Middle frontal gyrus (tissue), 1 donor: ENCODE data around the gene CSNK1G2.

Source experiments
- DNase-seq: peaks from one replicate; pipeline ENCODE4 v3.0.0-alpha.2; 2015; ENCODE audit warnings: low spot score; ENCODE audit errors: extremely low spot score

CSNK1G2 gene

GRCh38 chr19:1944088-1944915 is 3.3 kb downstream of the CSNK1G2 start:
- DNase-seq = no peak

- no peak for DNase-seq
These were observed 4.1 kb downstream of the CSNK1G2 start for GRCh38 chr19:1944916-1945561.

DNA sequence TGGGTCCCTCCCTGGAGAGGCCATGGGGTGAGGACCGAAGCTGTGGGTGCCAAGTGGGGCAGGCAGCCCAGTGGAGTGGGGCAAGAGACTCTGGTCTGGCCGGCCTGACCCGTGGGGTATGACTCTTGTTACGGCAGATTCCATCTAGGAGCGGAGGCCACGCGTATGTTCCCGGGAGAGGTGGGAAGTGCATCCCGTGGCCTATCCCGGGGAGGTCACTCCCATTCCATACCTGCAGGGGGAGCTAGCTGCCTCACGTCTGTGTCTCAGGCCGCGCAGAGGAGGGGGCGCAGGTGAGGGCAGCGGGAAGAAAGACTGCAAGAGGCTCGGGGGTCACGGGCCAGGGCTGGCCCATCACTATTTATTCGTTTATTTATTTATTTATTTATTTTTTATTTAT is 4.9 kb downstream of the CSNK1G2 start:
- DNase-seq = no peak

- DNase-seq = no peak
These were observed 6.8 kb downstream of the CSNK1G2 start for GRCh38 chr19:1947651-1948209.

- no peak for DNase-seq
These were observed 8.5 kb downstream of the CSNK1G2 start for GRCh38 chr19:1949304-1950101.

DNA sequence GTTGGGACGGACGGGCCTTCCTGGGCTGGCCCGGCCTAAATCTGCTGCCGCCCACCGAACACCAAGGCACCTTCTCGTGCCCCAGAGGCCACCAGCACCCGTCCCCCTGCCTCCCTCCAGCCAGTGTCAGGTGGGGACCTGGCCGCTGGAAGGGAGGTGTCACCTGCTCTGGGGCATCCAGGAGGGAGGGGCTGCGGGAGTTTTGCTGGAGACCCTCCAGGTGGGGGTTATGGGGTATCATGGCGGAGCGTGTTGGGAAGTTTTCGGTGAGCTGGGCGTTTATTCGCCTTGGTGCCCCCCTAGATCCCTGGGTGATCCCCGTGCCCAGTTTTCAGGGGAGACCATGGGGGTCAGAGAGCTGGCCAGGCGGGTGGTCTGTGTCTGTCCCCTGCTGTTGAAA is 9.7 kb downstream of the CSNK1G2 start:
- no peak for DNase-seq

GRCh38 chr19:1952635-1953034 is 11.7 kb downstream of the CSNK1G2 start:
- DNase-seq = no peak

GRCh38 chr19:1953037-1953436 is 12.1 kb downstream of the CSNK1G2 start:
- no peak for DNase-seq

DNA sequence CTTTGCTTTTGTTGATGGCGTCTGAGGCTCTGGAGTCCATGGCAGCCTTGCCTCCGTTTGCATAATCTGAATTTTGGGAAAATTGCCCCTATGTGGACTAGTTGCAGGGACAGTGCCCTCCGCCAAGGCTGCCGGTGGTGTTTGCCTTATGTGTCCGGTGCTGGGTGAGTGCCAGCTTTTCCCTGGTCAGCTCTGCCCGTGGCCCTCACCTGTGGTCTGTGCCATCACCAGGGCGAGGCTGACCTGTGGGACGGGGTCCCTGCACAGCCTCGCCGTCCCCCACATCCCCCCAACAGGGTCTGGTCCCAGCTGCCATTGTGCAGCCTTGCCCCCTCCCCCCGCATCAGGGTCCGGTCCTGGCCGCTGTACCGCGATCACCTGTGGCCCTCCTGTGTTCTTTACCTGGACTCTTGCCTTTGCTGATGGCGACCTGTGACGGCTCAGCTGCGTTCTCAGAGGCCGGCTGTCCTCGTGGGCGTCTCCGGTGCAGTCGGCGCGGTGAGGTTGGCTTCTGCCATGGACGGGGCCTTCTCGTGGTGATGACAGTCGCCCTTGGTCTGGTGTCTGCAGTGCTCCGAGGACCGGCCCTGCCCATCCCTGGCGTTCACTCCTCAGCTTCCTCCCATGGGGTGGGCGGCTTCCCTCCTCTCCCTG is 12.6 kb downstream of the CSNK1G2 start:
- DNase-seq = no peak

DNA sequence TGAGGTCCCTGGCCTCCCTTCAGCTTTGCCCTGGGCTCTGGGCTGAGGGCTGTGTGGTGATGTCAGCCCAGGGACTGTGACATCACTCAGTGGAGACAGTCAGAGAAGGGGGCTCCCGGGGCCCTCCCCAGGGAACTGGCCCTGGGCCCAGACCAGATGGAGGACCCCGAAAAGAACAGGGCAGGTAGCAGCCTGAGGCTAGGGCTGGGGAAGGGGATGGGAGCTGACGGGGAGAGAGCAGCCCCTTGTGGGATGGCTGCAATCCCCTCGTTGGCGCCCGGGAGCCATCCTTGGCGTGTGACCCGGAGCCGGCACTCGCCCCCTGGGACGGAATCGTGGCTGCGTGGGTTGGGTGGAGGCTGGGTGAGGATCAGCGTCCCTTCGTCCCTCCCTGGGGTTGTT is 13.6 kb downstream of the CSNK1G2 start:
- no peak for DNase-seq

DNA sequence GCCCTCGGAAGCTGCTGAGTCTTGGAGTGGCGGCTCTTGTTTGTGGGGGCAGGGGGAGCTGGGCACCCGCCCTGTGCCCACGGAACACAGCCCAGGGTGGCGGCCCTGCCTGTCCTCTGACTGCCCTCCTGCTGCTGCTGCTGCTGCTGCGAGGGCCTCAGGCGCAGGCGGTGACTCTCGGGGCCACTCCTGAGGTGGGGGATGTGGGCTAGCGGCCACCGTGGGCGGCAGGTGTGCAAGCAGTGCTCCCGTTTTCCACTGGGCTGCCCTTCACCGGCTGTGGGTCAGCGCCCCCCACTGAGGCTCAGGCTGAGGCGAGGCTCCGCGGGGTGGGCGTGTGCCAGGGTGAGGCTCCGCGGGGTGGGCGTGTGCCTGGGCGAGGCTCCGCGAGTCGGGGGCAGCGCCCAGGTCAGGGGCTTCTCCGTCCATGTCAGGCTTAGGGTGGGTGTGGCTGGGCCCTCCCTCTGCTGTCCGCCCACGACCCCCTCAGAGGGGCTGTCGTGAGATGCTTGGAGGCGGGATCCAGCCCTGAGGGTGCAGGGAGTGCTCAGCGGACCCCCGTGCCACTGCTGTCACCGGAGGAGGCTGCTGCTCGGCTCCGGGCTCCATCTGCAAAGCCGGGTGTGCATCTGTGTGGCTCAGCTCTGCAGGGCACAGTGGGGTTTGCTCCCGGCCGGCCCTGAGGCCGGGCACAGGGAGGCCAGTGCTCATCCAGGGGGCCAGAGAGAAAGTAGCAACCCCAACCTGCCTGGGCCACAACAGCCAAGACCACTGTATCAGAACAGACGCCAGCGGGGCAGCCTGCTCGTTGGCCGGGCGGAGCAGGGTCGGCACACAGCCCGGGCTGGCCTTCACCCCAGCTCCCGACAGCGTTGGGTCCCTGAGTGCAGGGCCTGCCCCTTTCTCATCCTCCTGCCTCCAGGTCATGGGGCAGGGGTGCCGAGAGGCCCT is 14.5 kb downstream of the CSNK1G2 start:
- no peak for DNase-seq

GRCh38 chr19:1956122-1956494 is 15.1 kb downstream of the CSNK1G2 start:
- no peak for DNase-seq

GRCh38 chr19:1956868-1957492 is 16.0 kb downstream of the CSNK1G2 start:
- peak; percentile 37 for DNase-seq

DNA sequence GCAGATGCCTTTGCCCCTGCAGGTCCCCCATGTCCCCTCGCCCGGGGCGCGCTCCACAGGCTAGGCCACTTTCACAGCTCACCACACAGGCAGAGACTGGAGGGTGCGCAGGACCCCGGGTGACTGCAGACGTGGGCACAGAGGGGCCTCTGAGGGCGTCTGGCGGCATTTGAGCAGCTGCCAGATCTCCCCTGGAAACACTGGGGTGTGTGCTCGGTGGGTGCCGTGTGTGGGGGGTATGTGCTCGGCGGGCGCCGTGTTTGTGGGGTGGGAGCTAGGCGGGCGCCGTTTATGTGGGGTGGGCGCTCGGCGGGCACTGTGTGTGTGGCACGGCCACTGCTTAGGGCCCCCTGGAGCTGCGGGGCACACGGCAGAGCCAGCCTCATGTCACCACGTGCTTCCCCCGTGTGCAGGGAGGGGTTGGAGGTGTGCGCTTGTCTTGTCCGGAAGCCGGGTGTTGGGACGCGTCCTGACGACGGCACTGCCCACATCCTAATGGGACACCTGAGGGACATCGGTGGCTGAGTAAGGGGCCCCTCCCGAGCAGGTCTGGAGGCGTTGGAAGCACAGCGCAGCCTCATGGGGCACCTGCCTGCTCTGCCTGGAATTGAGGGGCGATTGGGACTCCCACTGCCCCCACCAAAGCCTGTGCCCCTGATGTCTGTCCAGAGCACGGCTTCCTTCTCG is 16.7 kb downstream of the CSNK1G2 start:
- no peak for DNase-seq

DNA sequence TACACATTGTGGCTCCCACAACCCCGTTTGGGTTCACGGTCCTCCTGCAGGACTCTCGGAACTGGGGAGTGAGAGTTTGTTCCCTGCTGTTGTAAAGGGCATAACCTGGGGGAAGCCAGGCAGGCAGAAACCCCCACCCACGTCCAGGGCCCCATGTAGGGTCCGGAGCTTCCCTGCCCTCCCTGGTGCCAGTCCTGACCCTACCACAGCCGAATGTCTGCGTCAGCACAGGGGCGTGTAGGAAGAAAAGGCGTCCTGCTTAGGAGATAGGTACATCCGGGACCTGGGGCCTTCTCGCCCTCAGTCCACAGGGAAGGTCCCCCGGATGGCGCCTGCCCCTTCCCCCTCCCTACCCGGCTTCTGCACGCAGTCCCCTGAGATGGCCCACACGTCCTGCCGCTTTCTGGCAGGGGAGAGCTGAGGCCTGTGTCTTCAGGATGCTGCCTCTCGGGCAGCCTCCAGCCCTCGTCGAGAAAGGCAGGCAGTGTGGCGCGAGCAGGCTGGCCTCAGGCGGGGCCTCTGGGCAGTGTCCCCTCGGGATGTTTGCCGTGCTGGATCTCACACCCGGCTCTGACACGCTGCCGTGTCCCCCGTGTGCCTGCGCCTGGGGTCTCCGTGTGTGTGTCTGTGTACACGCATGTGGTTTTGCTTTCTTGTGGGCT is 19.1 kb downstream of the CSNK1G2 start:
- no peak for DNase-seq

GRCh38 chr19:1961000-1961883 is 20.3 kb downstream of the CSNK1G2 start:
- DNase-seq = no peak

DNA sequence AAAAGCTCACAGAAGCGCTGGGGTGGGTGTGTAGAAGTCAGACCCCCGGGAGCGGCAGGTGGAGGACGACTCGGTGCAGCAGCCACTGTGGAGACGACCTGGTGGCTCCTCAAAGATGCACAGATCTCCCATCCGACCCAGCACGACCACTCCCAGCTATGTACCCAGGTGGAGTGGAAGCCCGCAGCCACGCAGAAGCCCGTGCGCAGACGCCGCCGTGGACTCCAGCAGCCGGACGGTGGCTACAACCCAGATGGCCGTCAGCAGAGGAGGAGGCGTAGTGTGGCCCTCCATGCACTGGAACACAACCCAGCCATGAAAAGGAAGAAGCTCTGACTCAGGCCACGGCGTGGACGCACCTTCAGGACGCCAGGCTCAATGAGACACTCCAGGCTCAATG is 21.7 kb downstream of the CSNK1G2 start:
- DNase-seq = no peak
